ENCODE measurements around the gene HOATZ. TPM values are rescaled to one million over a fixed set of nuclear protein-coding genes. Genes with fewer than 3 reads are reported as not detected.

Gene HOATZ
- total RNA-seq, 1 donor from 2014 or later: not detected

- Mint-ChIP-seq H3K4me1 (ENCODE audit: low read depth) (peaks cover 6% of the 10 kb centered on the region), H3K27me3 (ENCODE audit: low read depth) (no peaks in the 10 kb centered on the region), H3K27ac (ENCODE audit: unreplicated experiment) (no peak overlapping the region), H3K36me3 (ENCODE audit: low read depth) (peaks cover 19% of the 10 kb centered on the region), H3K9me3 (ENCODE audit: low read depth) (no peaks in the 10 kb centered on the region), H3K4me3 (ENCODE audit: unreplicated experiment) (no peak overlapping the region)
- no peak for DNase-seq (ENCODE audit: low spot score)
- no peak for TF ChIP-seq CTCF (IDR thresholded peaks at IDR 0.05)
These were observed 35.7 kb downstream of the HOATZ start for GRCh38 chr11:111550258-111550657.

- H3K27me3 Mint-ChIP-seq (ENCODE audit: low read depth): no peaks in the 10 kb centered on the region
- no peaks in the 10 kb centered on the region for H3K9me3 Mint-ChIP-seq (ENCODE audit: low read depth)
- DNase-seq (ENCODE audit: low spot score): no peak
- H3K27ac Mint-ChIP-seq (ENCODE audit: unreplicated experiment): no peak overlapping the region
- peaks cover 9% of the 10 kb centered on the region for H3K36me3 Mint-ChIP-seq (ENCODE audit: low read depth)
- no peak overlapping the region for H3K4me3 Mint-ChIP-seq (ENCODE audit: unreplicated experiment)
- peaks cover 33% of the 10 kb centered on the region for H3K4me1 Mint-ChIP-seq (ENCODE audit: low read depth)
- no peak for TF ChIP-seq CTCF (IDR thresholded peaks at IDR 0.05)
These were observed 40.0 kb downstream of the HOATZ start for GRCh38 chr11:111554532-111554931.

GRCh38 chr11:111555255-111555654, 40.7 kb downstream of the HOATZ start:
- Mint-ChIP-seq H3K9me3 (ENCODE audit: low read depth) (no peaks in the 10 kb centered on the region), H3K36me3 (ENCODE audit: low read depth) (peaks cover 8% of the 10 kb centered on the region), H3K4me3 (ENCODE audit: unreplicated experiment) (no peak overlapping the region), H3K4me1 (ENCODE audit: low read depth) (peaks cover 40% of the 10 kb centered on the region), H3K27ac (ENCODE audit: unreplicated experiment) (peak overlapping the region; percentile 50), H3K27me3 (ENCODE audit: low read depth) (no peaks in the 10 kb centered on the region)
- no peak for DNase-seq (ENCODE audit: low spot score)
- no peak for TF ChIP-seq CTCF (IDR thresholded peaks at IDR 0.05)

- Mint-ChIP-seq H3K27me3 (ENCODE audit: low read depth) (no peaks in the 10 kb centered on the region), H3K9me3 (ENCODE audit: low read depth) (no peaks in the 10 kb centered on the region), H3K4me1 (ENCODE audit: low read depth) (peaks cover 61% of the 10 kb centered on the region), H3K27ac (ENCODE audit: unreplicated experiment) (peak overlapping the region; percentile 97), H3K36me3 (ENCODE audit: low read depth) (peaks cover 2% of the 10 kb centered on the region), H3K4me3 (ENCODE audit: unreplicated experiment) (no peak overlapping the region)
- no peak for TF ChIP-seq CTCF (IDR thresholded peaks at IDR 0.05)
- no peak for DNase-seq (ENCODE audit: low spot score)
These were observed 43.0 kb downstream of the HOATZ start for GRCh38 chr11:111557425-111558111.

- no peak for DNase-seq (ENCODE audit: low spot score)
- H3K4me3 Mint-ChIP-seq (ENCODE audit: unreplicated experiment): no peak overlapping the region
- TF ChIP-seq CTCF (IDR thresholded peaks at IDR 0.05): no peak
- peaks cover 58% of the 10 kb centered on the region for H3K4me1 Mint-ChIP-seq (ENCODE audit: low read depth)
- H3K9me3 Mint-ChIP-seq (ENCODE audit: low read depth): no peaks in the 10 kb centered on the region
- H3K36me3 Mint-ChIP-seq (ENCODE audit: low read depth): peaks cover 2% of the 10 kb centered on the region
- peak overlapping the region; percentile 57 for H3K27ac Mint-ChIP-seq (ENCODE audit: unreplicated experiment)
- H3K27me3 Mint-ChIP-seq (ENCODE audit: low read depth): no peaks in the 10 kb centered on the region
These were observed 45.4 kb downstream of the HOATZ start for GRCh38 chr11:111559800-111560464.

Data from chondrocyte (in vitro differentiated cells).